Right lung (tissue), 5 donors: ENCODE data around the gene NDFIP1. TPM values are rescaled to one million over a fixed set of nuclear protein-coding genes. Genes with fewer than 3 reads are reported as not detected.

Source experiments
- DNase-seq, 2 donors: peaks; one replicate each; pipeline ENCODE4 v3.0.0-alpha.2; 2013
- polyA plus RNA-seq, 5 donors: library from polyadenylated mRNA; unstranded; fragments of 120-200 nt; gene quantifications; one replicate each; pipeline versions ENCODE4 v1.2.1 to v1.2.3, GENCODE V29; 2013; ENCODE audit warnings: inconsistent platforms in 1 of 5, low replicate concordance in 1 of 5; ENCODE audit not compliant: insufficient read length in 5 of 5, insufficient read depth in 1 of 5

Gene NDFIP1
- polyA plus RNA-seq, 5 donors, result 93.6 to 115 (median 105) TPM

DNA sequence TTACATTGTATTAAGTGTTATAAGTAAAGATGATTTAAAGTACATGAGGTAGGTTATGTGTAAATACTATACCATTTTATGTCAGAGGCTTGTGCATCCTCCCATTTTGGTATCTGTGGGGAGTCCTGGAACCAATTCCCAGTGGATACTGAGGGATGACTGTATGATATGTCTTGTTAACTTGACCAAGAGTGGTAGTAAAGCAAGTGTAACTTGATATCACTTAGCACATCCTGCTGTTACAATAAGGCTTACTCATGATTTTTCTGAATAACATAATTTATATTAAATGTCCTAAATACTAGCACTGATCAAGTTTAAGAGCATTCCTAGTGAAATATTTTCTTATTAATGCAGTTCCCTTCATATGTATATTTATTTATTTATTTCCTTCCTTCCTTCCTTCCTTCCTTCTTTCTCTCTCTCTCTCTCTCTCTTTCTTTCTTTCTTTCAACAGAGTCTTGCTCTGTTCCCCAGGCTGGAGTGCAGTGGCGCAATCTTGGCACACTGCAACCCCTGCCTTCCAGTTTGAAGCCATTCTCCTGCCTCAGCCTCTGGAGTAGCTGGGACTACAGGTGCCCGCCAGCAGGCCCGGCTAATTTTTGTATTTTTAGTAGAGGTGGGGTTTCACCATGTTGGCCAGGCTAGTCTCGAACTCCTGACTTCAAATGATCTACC lies 7.5 kb downstream of the NDFIP1 start:
- DNase-seq, result no peak

DNA sequence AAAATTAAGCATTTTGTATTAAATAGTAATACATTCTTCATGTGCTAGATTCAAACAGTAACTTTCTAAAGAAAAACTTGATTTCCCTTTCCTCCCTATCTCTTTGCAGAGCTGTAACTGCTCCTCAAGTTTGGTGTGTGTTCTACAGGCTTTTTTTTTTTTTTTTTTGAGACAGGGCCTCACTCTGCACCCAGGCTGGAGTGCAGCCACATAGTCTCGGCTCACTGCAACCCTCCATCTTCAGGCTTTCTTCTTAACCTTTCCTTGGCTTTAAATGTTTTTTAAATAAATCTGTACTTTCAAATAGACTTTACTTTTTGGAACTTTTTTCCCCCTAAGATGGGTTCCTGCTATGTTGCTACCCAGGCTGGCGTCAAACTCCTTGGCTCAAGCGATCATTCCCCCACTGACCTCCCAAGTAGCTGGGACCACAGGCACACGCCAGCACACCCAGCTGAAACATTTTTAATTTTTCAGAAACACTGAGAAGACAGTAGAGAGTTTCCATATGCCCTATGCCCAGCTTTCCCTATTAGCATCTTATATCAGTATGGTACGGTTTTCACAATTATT lies 9.1 kb downstream of the NDFIP1 start:
- DNase-seq, result peak; percentile 24 to 51

DNA sequence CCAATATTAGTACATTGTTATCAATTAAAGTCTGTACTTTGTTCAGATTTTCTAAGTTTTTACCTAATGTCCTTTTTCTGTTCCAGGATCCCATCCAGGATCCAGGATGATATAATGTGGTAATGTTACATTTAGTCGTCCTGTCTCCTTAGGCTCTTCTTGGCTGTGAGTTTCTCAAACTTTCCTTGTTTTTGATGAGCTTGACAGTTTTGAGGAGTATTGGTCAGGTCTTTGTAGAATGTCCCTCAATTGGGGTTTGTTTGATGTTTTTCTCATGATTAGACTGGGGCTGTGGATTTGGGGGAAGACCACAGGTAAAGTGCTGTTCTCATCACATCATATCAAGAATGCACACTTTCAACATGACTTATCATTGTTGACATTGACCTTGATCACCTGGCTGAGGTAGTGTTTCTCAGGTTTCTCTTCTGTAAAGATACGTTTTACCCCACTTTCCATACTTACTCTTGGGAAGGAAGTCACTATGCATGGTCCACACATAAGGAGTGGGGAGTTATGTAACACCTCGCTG lies 9.6 kb downstream of the NDFIP1 start:
- no peak for DNase-seq

DNA sequence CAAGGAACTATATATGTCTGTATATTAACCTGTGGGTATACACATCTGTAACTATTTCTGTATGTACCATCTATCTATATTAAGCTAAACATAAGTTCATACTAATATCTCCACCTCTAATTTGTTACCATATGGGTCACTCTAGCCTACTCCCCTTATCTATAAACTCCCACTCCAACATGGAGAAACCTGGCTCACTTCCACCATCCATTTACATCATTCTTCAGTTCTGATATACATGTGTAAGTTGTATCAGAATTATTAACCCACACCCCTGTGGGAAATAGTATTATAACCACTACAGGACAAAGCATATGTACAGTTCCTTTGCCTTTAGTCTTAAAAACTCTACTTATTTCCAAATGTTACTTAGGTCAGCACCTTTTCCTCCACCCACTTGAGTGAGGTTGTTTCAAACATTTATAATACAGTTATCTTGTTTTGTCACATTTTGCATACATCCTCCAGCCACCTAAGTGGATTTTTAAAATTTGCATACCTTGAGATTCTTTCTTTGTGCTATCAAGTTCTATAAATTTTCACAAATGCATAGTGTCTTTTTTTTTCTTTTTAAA lies 10.6 kb downstream of the NDFIP1 start:
- no peak for DNase-seq

DNA sequence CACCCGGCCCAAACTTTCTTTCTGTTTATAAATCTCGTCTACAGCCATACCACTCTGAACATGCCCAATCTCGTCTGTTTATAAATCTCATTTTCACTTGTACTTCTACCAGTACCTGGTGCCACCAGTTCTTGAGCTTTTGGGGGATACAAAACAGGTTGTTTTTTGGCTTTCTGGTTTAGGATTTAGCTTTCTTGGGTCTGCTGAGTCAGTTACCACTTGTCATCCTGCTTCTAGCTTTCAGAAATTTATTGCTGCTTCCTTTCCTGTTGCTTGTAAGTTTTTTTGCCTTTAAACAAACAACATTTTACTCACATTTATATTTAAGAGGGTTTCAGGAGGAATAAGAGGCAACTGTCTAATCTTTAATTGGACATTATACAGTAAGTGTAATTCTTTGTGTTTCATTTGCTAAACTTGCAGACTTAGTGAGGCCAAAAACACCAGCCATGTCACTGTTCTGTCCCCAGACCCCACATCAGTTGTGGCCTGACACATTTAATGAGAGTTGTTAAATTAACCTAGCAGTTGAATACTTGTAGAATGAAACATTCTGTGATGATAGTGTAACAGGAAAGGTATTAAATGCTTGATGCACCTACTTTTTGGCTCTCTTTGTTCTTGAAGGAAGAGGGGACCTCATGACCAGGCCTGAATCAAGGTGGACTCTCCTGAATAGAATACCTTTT lies 11.8 kb downstream of the NDFIP1 start:
- DNase-seq, result no peak

- no peak for DNase-seq
Measured at GRCh38 chr5:142122121-142122520, 13.5 kb downstream of the NDFIP1 start.

DNA sequence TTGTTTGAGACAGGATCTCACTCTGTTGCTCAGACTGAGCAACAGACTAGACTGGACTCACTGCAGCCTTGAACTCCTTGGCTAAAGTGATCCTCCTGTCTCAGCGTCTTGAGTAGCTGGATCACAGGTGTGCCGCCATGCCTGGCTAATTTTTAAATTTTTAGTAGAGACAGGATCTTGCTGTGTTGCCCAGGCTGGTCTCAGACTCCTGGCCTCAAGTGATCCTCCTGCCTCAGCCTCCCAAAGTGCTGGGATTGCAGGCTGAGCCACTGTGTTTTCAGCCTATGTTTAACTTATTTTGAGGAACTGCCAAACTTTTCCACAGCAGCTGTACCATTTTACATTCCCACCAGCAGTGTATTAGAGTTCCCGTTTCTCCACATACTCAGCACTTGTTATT lies 16.8 kb downstream of the NDFIP1 start:
- no peak for DNase-seq

DNA sequence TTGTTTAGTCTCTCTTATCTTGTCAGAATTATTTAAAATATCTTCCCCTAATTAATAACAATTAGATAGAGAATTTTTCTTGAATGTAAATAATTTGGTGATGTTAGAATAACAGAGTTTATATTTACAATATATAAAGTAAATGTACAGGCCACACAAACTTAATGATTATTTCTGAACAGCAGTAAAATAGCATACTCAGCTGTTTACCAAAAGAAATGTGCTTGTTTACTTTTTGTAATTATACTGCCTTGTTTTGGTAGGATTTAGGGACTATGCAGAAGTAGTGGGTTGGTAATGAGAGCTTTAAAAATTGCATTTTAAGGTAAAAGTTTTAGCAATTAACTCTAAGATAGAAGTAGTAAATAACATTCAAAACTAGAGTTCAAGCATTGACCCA lies 17.4 kb downstream of the NDFIP1 start:
- no peak for DNase-seq

DNA sequence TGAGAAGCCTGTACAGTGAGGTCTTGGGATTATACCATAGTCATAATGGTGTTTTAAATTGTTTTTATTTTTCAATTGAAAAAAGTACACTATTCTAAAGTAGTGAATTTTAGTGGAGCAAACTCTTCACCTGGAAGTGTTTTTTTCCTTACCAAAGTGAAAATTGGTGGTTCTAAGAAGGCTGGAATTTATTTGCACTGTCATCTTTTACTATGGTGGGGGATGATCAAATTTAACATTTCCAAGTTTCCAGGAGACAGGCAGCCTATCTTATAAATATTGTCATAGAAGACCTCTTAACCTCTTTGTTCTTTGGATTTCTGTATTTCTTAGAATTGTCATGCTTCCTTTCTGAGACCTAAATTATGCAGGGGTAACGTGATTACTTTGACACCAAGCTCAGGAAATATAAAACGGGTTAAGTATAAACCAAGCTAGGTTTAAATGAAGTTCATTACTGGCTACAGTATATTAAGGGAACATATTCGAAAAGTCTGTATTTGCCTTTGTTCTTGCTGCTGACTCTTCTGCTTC lies 20.2 kb downstream of the NDFIP1 start:
- no peak for DNase-seq

DNA sequence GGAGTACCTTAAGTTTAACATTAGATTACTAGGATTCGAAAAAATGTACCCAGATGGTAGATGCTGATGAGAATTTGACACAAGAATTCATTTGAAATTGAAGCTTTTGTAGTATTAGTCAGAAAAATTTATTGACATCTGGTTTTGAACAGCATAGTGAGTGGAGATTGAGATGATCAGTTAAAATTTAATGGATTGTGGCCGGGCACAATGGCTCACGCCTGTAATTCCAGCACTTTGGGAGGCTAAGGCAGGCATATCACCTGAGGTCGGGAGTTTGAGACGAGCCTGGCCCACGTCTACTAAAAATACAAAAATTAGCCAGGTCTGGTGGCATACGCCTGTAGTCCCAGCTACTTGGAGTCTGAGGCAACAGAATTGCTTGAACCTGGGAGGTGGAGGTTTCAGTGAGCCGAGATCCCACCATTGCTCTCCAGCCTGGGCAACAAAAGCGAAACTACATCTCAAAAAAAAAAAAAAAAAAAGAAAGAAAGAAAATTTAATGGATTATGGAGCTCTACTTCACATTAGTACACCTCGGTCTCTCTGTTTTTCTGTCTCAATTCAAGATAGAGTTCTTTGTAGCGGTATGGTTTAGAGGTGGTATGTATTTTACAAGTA lies 21.0 kb downstream of the NDFIP1 start:
- DNase-seq, result no peak

DNA sequence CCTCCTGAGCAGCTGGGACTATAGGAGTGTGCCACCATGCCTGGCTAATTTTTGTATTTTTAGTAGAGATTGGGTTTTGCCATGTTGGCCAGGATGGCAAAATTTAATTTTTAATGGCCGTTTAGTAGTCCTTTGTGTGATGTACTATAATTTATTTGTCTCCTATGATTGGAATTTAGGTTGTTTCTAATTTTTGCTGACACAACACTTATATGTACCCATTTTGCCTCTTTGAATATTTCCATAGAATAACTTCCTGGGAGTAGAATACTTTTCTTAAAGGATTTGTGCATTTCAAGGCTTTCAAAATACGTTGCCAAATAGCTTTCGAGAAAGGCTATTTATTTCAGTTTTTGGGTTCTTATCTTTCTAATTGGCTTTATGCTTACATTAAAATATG lies 22.8 kb downstream of the NDFIP1 start:
- no peak for DNase-seq

DNA sequence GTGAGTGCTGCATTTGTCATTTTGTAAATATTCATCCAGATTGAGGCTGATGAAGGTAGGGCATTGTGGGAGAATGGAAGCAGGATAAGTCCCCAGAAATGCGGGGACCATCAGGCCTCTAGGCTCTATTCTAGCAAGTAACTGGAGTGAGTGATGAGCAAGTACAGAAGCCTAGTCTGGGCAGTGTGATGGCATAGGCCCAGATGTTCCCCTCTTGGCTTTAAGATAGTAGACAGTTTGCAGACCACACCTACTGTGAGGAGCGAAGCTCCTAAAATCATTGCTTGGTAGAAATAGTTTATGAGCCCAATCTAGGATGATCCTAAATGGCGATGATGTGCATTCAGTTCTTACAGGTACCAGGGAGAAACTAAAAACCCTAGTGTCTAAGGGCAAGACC lies 24.3 kb downstream of the NDFIP1 start:
- DNase-seq, result no peak

GRCh38 chr5:142133330-142134206 lies 25.0 kb downstream of the NDFIP1 start:
- DNase-seq, result no peak

DNA sequence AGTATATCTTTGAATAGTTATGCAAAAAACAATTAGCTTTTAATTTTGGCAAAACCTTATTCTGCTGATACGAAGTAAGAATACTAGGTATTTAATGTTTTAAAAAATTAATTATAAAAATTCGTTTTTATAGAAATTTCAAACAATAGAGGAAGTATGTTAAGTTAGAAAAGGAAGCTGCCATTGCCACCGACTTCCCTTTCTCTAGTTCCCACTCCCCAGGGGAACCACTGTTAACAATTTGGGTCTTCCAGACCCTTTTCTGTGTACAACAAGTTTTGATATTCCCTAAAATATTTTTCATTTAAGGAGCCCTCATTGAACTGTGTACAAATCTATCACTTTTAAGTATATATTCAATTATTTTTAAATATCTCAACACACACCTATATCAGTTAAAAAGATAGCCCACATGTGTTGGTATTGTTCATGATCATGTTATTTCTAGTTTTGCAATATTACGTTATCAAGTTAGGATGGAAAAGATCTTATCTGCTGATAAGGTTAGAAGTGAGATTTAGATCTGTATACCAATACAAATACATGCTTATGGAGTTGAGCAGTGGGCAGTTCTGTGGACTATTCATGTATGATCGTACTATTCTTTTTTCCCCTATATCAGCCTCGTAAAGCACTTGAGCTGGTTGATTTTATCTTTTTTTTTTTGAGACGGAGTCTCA lies 25.9 kb downstream of the NDFIP1 start:
- no peak for DNase-seq

DNA sequence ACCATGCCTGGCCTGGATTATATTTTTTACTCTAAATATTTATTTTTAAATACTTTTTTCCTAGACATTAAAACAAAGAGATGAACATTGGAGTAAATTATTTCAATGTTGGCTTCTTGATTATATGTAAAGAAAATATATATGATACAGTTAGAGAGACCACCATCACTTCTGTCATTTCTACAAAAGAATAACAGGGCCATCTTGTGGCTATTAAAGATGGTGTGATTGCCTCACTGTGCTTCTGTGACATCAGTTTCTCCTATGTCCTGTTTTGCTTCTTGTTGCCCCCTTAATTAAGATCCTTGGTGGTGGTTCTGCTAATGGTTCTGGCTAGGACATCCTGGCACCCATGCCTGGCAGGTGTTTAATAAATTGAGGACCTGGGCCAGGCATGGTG lies 32.9 kb downstream of the NDFIP1 start:
- no peak for DNase-seq

DNA sequence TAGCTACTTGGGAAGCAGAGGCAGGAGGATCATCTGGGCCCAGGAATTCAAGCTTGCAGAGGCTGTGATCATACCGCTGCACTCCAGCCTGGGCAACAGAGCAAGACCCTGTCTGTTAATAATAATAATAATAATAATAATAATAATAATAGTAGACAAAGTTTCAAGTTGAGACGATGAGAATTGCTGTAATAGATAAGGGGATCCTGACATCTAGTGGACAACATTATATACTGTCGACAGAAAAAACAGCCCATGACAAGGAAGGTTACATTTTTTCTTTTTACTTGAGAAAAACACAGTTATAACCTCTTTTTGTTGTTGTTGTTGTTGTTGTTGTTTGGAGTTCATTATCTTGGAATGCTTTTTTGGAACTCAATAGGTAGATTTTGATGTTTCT lies 35.3 kb downstream of the NDFIP1 start:
- no peak for DNase-seq

DNA sequence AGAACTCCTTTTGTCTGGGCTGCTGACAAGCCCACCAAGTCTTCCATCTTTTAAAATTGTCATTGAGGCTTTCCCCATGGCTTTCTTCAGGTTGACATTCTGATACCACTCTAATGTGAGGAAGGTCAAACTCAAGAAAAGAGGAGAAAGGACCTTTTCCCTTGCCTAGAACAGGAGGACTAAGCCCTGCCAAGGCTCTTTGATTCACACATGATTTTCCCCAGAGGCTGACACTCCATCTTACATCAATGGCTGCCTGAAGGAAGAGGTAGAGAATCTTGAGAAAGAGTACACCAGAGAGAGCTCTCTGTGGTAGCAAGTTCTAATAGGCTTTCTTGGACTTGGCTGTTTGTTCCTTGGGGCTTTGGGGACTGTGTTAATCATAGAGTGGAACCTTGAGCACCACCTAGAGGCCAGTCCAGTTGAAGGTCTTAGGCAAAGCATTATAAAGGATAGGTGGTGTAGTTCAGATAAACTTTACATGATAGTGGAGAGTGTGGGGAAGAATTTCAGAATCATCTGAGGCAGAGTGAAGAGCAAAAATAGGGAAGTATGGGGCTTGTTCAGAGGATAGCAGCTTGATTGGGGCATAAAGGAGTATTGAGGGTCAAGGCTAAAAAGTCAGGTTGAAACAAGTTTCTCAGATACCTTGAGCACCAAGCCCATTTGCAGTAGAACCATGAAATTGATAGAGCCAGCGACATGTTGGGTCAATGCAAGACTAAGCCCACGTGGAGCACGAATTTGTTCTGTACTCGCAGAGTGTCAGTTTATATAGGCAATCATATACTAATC lies 36.7 kb downstream of the NDFIP1 start:
- DNase-seq, result peak; percentile 24 to 40

DNA sequence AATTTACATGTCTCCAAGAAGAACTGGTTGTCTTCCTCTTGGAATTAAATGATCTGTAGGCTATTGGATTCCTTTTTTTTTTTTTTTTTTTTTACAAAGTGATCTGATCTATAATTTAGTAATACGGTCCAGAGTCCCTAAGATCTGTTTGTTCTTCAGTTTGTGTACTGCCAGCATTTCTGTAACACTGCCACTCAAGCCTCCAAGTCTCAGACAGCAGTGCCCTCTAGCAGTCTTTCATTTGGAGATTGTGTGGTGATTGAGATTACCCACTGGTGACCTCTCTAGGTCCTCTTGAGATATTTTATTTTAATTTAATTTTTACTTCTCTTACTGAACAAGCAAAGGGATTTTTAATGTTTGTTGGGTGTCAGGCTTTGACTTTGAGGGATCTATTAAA lies 40.8 kb downstream of the NDFIP1 start:
- DNase-seq, result no peak

DNA sequence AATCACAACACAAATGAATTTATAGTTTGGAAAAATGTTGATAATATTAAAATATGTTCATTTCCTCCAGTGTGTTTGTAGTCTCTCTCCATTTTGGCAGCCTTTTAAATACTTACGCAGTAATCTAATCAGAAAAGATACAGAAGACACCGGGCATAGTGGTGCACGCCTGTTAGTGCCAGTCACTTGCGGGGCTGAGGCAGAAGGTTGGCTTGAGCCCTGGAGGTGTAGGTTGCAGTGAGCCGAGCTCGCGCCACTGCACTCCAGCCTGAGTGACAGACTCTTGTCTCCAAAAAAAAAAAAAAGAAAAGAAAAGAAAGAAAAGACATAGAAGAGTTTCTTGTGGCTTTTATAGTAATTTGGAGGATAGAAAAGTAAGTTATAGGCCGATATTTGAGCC lies 41.9 kb downstream of the NDFIP1 start:
- DNase-seq, result no peak
